Mesenchymal stem cell (in vitro differentiated cells and primary cell): ENCODE data around the gene ADK.

Source experiments
- DNase-seq: peaks from one replicate; pipeline ENCODE4 v3.0.0-alpha.2; 2013
- H2AFZ ChIP-seq: one replicate; pipeline ENCODE4 v1.6.1; 2013; ENCODE audit warnings: low read depth, mild to moderate bottlenecking, control low read depth, inconsistent platforms, low read length, moderate library complexity
- H2AK5ac ChIP-seq: 2 replicates; pipeline ENCODE4 v1.6.1; 2013; ENCODE audit warnings: low read length, moderate library complexity, mild to moderate bottlenecking, inconsistent platforms; ENCODE audit not compliant: severe bottlenecking
- H2BK120ac ChIP-seq: one replicate; pipeline ENCODE4 v1.6.1; 2013; ENCODE audit warnings: low read depth, mild to moderate bottlenecking, inconsistent platforms, low read length, moderate library complexity
- H2BK12ac ChIP-seq, 2 experiments: one replicate each; pipeline ENCODE4 v1.6.1; 2013; ENCODE audit warnings: inconsistent platforms in 2 of 2, low read length in 2 of 2, mild to moderate bottlenecking in 2 of 2, moderate library complexity in 2 of 2, control low read depth in 1 of 2
- H2BK15ac ChIP-seq: one replicate; pipeline ENCODE4 v1.6.1; 2013; ENCODE audit warnings: mild to moderate bottlenecking, low read depth, inconsistent platforms; ENCODE audit not compliant: poor library complexity, severe bottlenecking
- H2BK5ac ChIP-seq: 2 replicates; pipeline ENCODE4 v1.6.1; 2013; ENCODE audit warnings: low read depth, mild to moderate bottlenecking, low read length, control low read depth, inconsistent platforms; ENCODE audit not compliant: poor library complexity, severe bottlenecking
- H3K14ac ChIP-seq, 2 experiments: one replicate each; pipeline ENCODE4 v1.6.1; 2013; ENCODE audit warnings: inconsistent platforms in 2 of 2, low read length in 2 of 2, control low read depth in 1 of 2, mild to moderate bottlenecking in 1 of 2, moderate library complexity in 1 of 2
- H3K18ac ChIP-seq, 2 experiments: one replicate each; pipeline ENCODE4 v1.6.1; 2013; ENCODE audit warnings: inconsistent platforms in 2 of 2, low read length in 2 of 2, control low read depth in 1 of 2, low read depth in 1 of 2, mild to moderate bottlenecking in 1 of 2
- H3K23ac ChIP-seq, 2 experiments: one replicate each; pipeline ENCODE4 v1.6.1; 2013; ENCODE audit warnings: inconsistent platforms in 2 of 2, low read length in 2 of 2, mild to moderate bottlenecking in 2 of 2, moderate library complexity in 2 of 2, control low read depth in 1 of 2
- H3K27ac ChIP-seq: 2 replicates; pipeline ENCODE4 v1.5.1; 2013; ENCODE audit warnings: mild to moderate bottlenecking, moderate library complexity, low read length, control low read depth, inconsistent platforms; ENCODE audit not compliant: poor library complexity, severe bottlenecking
- H3K27me3 ChIP-seq, 2 experiments: 2 replicates each; pipeline versions ENCODE4 v1.6.1 to v1.7.0; 2013; ENCODE audit warnings: low read length in 2 of 2, mild to moderate bottlenecking in 2 of 2, moderate library complexity in 2 of 2, control low read depth in 1 of 2, inconsistent platforms in 1 of 2; ENCODE audit not compliant: control insufficient read depth in 1 of 2, insufficient read depth in 1 of 2
- H3K36me3 ChIP-seq, 2 experiments: 2 replicates each; pipeline versions ENCODE4 v1.6.1 to v1.7.0; 2013; ENCODE audit warnings: low read length in 2 of 2, control low read depth in 1 of 2, inconsistent platforms in 1 of 2, low read depth in 1 of 2, mild to moderate bottlenecking in 1 of 2; ENCODE audit not compliant: insufficient read depth in 2 of 2, control insufficient read depth in 1 of 2
- H3K4ac ChIP-seq, 2 experiments: one replicate each; pipeline ENCODE4 v1.6.1; 2013; ENCODE audit warnings: inconsistent platforms in 2 of 2, low read length in 2 of 2, mild to moderate bottlenecking in 2 of 2, moderate library complexity in 2 of 2, control low read depth in 1 of 2, low read depth in 1 of 2
- H3K4me1 ChIP-seq: 2 replicates; pipeline ENCODE4 v1.6.1; 2013; ENCODE audit warnings: low read depth, low read length, control low read depth; ENCODE audit not compliant: control insufficient read depth, insufficient read depth
- H3K4me2 ChIP-seq: 2 replicates; pipeline ENCODE4 v1.6.1; 2013; ENCODE audit warnings: low read length, mild to moderate bottlenecking, inconsistent platforms; ENCODE audit not compliant: poor library complexity, severe bottlenecking
- H3K4me3 ChIP-seq, 2 experiments: 2 replicates each; pipeline versions ENCODE4 v1.5.1 to v1.7.0; 2013; ENCODE audit warnings: low read length in 2 of 2, mild to moderate bottlenecking in 2 of 2, control low read depth in 1 of 2, low read depth in 1 of 2; ENCODE audit not compliant: insufficient read depth in 1 of 2
- H3K79me1 ChIP-seq: replicated peaks from 2 replicates; pipeline ENCODE4 v1.6.1; 2013; ENCODE audit warnings: mild to moderate bottlenecking, control low read depth, low read length, inconsistent platforms; ENCODE audit not compliant: poor library complexity, severe bottlenecking
- H3K9ac ChIP-seq: 2 replicates; pipeline ENCODE4 v1.7.0; 2013; ENCODE audit warnings: mild to moderate bottlenecking, low read length, moderate library complexity
- H3K9me3 ChIP-seq: 2 replicates; pipeline ENCODE4 v1.7.0; 2013; ENCODE audit warnings: mild to moderate bottlenecking, low read length; ENCODE audit not compliant: control insufficient read depth
- H4K8ac ChIP-seq: one replicate; pipeline ENCODE4 v1.6.1; 2013; ENCODE audit warnings: inconsistent platforms, mild to moderate bottlenecking, low read length, moderate library complexity
- H4K91ac ChIP-seq: one replicate; pipeline ENCODE4 v1.6.1; 2013; ENCODE audit warnings: mild to moderate bottlenecking, low read length, inconsistent platforms
- WGBS: methylation state at CpG from one replicate; pipeline ENCODE4 v1.1.7; 2013; ENCODE audit warnings: mixed read lengths; 5-methylcytosine and 5-hydroxymethylcytosine counted together

The ADK gene

DNA sequence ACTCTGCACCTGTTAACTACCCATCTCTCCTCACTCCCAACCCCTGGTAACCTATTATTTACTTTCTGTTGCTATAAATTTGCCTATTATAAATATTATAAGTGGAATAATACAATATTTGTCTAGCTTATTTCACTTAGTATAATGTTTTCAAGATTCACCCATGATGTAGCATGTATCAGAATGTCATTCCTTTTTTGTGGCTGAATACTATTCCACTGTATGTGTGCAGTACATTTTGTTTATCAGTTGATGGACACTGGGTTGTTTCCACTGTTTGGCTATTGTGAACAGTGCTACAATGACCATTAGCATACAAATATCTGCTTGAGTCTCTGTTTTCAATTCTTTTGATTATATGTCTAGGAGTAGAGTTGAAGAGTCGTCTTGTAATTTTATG, 582.6 kb downstream of the ADK start:
- Histone ChIP-seq H3K9me3 (no peaks in the 10 kb centered on the region), H2BK5ac (no peak overlapping the region), H3K36me3 (no peaks in the 10 kb centered on the region), H3K23ac (no peak overlapping the region), H2BK12ac (no peak overlapping the region), H2BK15ac (no peak overlapping the region), H3K4ac (no peak overlapping the region), H2BK120ac (no peak overlapping the region), H2AK5ac (no peak overlapping the region), H3K14ac (no peak overlapping the region), H2AFZ (no peak overlapping the region), H3K27ac (no peak overlapping the region), H3K4me1 (no peaks in the 10 kb centered on the region), H4K91ac (no peak overlapping the region), H3K4me2 (no peak overlapping the region), H3K9ac (no peak overlapping the region), H3K4me3 (no peak overlapping the region), H3K79me1 (no peaks in the 10 kb centered on the region), H3K27me3 (no peaks in the 10 kb centered on the region), H4K8ac (no peak overlapping the region), H3K18ac (no peak overlapping the region)
- no CpG with 5 or more reads among the region's 1 CpG for WGBS
- no peak for DNase-seq

DNA sequence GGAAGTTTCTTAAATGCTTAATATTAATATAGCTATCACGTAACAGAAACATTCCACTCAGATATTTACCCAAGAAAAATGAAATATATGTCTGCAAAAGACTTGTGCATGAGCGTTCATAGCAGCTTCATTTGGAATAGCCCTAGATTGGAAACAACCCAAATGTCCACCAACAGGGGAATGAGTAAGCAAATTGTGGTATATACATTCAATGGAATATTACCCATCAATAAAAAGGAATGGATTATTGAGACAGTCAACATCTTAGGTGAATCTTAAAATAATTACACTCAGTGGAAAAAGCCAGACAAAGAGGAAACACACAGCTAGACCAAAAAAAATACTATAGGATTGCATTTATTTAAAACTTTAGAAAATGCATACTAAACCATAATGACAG, 585.0 kb downstream of the ADK start:
- Histone ChIP-seq H3K36me3 (no peaks in the 10 kb centered on the region), H3K27me3 (no peaks in the 10 kb centered on the region), H3K4me1 (peaks cover 1% of the 10 kb centered on the region), H2AFZ (no peak overlapping the region), H2BK120ac (no peak overlapping the region), H3K14ac (no peak overlapping the region), H3K9ac (no peak overlapping the region), H3K4ac (no peak overlapping the region), H2BK5ac (no peak overlapping the region), H2BK15ac (no peak overlapping the region), H3K9me3 (no peaks in the 10 kb centered on the region), H2BK12ac (no peak overlapping the region), H3K23ac (no peak overlapping the region), H3K18ac (no peak overlapping the region), H3K4me3 (no peak overlapping the region), H2AK5ac (no peak overlapping the region), H3K27ac (no peak overlapping the region), H3K4me2 (no peak overlapping the region), H3K79me1 (no peaks in the 10 kb centered on the region), H4K8ac (no peak overlapping the region), H4K91ac (no peak overlapping the region)
- DNase-seq = no peak
- WGBS = no CpG with 5 or more reads among the region's 2 CpGs

DNA sequence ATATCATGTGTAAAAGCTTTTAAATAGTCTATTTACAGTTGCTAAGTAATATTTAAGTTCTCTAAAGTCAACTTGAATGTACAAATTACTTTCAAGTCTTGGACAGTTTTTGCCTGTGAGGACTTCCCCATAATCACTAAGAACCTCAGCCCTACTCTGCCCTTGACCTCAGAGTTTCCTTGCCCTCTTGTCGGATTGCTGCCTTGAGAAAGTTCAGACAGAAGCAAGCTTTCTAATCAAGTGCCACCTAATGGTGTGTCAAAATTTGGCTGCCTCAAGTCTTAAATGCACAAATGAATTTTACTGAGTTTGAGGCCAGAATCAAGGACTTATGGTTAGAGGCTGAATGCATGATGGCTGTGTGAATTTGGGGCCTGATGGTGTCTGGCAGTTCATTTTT, 587.0 kb downstream of the ADK start:
- H3K4me3 ChIP-seq = no peak overlapping the region
- no peak for DNase-seq
- WGBS = 67% methylated on average over 1 of the region's 1 CpG
- no peak overlapping the region for H3K23ac ChIP-seq
- no peaks in the 10 kb centered on the region for H3K36me3 ChIP-seq
- H2BK120ac ChIP-seq = no peak overlapping the region
- H2BK5ac ChIP-seq = no peak overlapping the region
- no peak overlapping the region for H2BK15ac ChIP-seq
- no peak overlapping the region for H4K91ac ChIP-seq
- H4K8ac ChIP-seq = no peak overlapping the region
- no peaks in the 10 kb centered on the region for H3K27me3 ChIP-seq
- H2AFZ ChIP-seq = no peak overlapping the region
- no peak overlapping the region for H3K14ac ChIP-seq
- no peak overlapping the region for H3K27ac ChIP-seq
- peaks cover 1% of the 10 kb centered on the region for H3K4me1 ChIP-seq
- H3K9me3 ChIP-seq = no peaks in the 10 kb centered on the region
- H3K4ac ChIP-seq = no peak overlapping the region
- no peaks in the 10 kb centered on the region for H3K79me1 ChIP-seq
- no peak overlapping the region for H2AK5ac ChIP-seq
- no peak overlapping the region for H2BK12ac ChIP-seq
- H3K18ac ChIP-seq = no peak overlapping the region
- H3K4me2 ChIP-seq = no peak overlapping the region
- no peak overlapping the region for H3K9ac ChIP-seq

DNA sequence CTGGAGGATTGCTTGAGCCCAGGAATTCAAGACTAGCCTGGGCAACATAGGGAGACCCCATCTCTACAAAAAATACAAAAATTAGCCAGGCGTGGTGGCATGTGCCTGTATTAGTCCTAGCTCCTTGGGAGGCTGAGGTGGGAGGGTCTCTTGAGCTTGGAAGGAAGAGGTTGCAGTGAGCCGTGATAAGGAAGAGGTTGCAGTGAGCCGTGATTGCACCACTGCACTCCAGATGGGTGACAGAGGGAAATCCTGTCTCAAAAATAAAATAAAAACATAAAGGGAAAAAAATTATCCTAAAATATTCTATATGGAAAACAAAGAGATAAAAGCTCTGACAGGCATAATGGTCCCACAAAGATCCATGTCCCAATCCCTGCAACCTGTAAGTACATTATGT, 587.5 kb downstream of the ADK start:
- no peaks in the 10 kb centered on the region for H3K79me1 ChIP-seq
- no peak overlapping the region for H2BK5ac ChIP-seq
- H2BK12ac ChIP-seq = no peak overlapping the region
- no peak overlapping the region for H2BK15ac ChIP-seq
- H3K14ac ChIP-seq = no peak overlapping the region
- H2BK120ac ChIP-seq = no peak overlapping the region
- DNase-seq = no peak
- no peak overlapping the region for H3K23ac ChIP-seq
- no peak overlapping the region for H3K9ac ChIP-seq
- WGBS = 100% methylated on average over 1 of the region's 3 CpGs
- no peak overlapping the region for H3K4me3 ChIP-seq
- no peak overlapping the region for H4K91ac ChIP-seq
- H3K36me3 ChIP-seq = no peaks in the 10 kb centered on the region
- H3K4me2 ChIP-seq = no peak overlapping the region
- no peak overlapping the region for H4K8ac ChIP-seq
- no peaks in the 10 kb centered on the region for H3K27me3 ChIP-seq
- no peak overlapping the region for H3K4ac ChIP-seq
- no peak overlapping the region for H3K18ac ChIP-seq
- H3K27ac ChIP-seq = no peak overlapping the region
- H3K4me1 ChIP-seq = peaks cover 3% of the 10 kb centered on the region
- H2AFZ ChIP-seq = no peak overlapping the region
- no peak overlapping the region for H2AK5ac ChIP-seq
- no peaks in the 10 kb centered on the region for H3K9me3 ChIP-seq
